Smooth muscle cell (in vitro differentiated cells): ENCODE data around the gene TSG101. TPM values are rescaled to one million over a fixed set of nuclear protein-coding genes. Genes with fewer than 3 reads are reported as not detected.

Experiments used
- DNase-seq: peaks from one replicate; lab custom pipeline; 2025; ENCODE audit not compliant: unreplicated experiment; lab: John Stamatoyannopoulos, UW
- H2AFZ ChIP-seq: fragments of 200-600 bp; sonication (generic); 2 replicates; pipeline ENCODE4 v1.6.0; 2016; ENCODE audit warnings: antibody characterized with exemption, low read depth, mild to moderate bottlenecking
- H3F3A ChIP-seq: fragments of 200-600 bp; sonication (generic); 2 replicates; pipeline ENCODE4 v1.6.0; 2017; ENCODE audit warnings: antibody characterized with exemption, low read depth
- H3K27ac ChIP-seq: fragments of 200-600 bp; sonication (generic); 2 replicates; pipeline ENCODE4 v1.5.1; 2016; ENCODE audit warnings: low read depth, mild to moderate bottlenecking
- H3K27me3 ChIP-seq: fragments of 200-600 bp; sonication (generic); 2 replicates; pipeline ENCODE4 v1.6.1; 2016; ENCODE audit warnings: low read depth, mild to moderate bottlenecking
- H3K36me3 ChIP-seq: fragments of 200-600 bp; sonication (generic); 2 replicates; pipeline ENCODE4 v1.5.1; 2016; ENCODE audit warnings: low read depth
- H3K4me1 ChIP-seq: fragments of 200-600 bp; sonication (generic); 2 replicates; pipeline ENCODE4 v1.5.1; 2016; ENCODE audit warnings: low read depth
- H3K4me2 ChIP-seq: fragments of 200-600 bp; sonication (generic); 2 replicates; pipeline ENCODE4 v1.6.0; 2016; ENCODE audit warnings: mild to moderate bottlenecking
- H3K4me3 ChIP-seq: fragments of 200-600 bp; sonication (generic); 2 replicates; pipeline ENCODE4 v1.5.1; 2016; ENCODE audit warnings: mild to moderate bottlenecking
- H3K79me2 ChIP-seq: fragments of 200-600 bp; sonication (generic); 2 replicates; pipeline ENCODE4 v1.6.0; 2016; ENCODE audit warnings: low read depth, mild to moderate bottlenecking
- H3K9ac ChIP-seq: fragments of 200-600 bp; sonication (generic); 2 replicates; pipeline ENCODE4 v1.6.0; 2016; ENCODE audit warnings: low read depth
- H3K9me3 ChIP-seq: fragments of 200-600 bp; sonication (generic); replicated peaks from 2 replicates; pipeline ENCODE4 v1.5.1; 2016; ENCODE audit warnings: low read depth
- H4K20me1 ChIP-seq: fragments of 200-600 bp; sonication (generic); 2 replicates; pipeline ENCODE4 v1.6.0; 2016; ENCODE audit warnings: low read depth
- CTCF ChIP-seq: fragments of 200-600 bp; sonication (generic); IDR thresholded peaks from 2 replicates; pipeline ENCODE4 v1.5.1; 2017; ENCODE audit warnings: borderline replicate concordance, mild to moderate bottlenecking, antibody characterized with exemption; ENCODE audit not compliant: insufficient read depth, poor library complexity, severe bottlenecking
- WGBS: methylation state at CpG from one replicate; pipeline ENCODE4 v1.1.7; 2016; ENCODE audit warnings: low lambda C conversion rate; 5-methylcytosine and 5-hydroxymethylcytosine counted together
- polyA plus RNA-seq: library from polyadenylated mRNA; unstranded; fragments of >200 nt; fragmentation: Nextera tagmentation; extraction: Ambion mirVana; gene quantifications from 2 replicates; pipeline ENCODE4 v1.2.1, GENCODE V29; 2016
- total RNA-seq: library from RNA; depleted of rRNA; stranded (reverse); fragments of >200 nt; gene quantifications from 2 replicates; pipeline ENCODE4 v1.2.3, GENCODE V29; 2014

Gene TSG101
- total and polyA plus RNA-seq, 2 experiments from 2014 or later, result 114 to 137 TPM

GRCh38 chr11:18566406-18566805 is 39.7 kb upstream of the TSG101 start:
- Histone ChIP-seq H3K4me1 (no peaks in the 10 kb centered on the region), H3K4me2 (no peak overlapping the region), H3K79me2 (no peaks in the 10 kb centered on the region), H3K4me3 (no peak overlapping the region), H3K36me3 (no peaks in the 10 kb centered on the region), H4K20me1 (no peaks in the 10 kb centered on the region), H2AFZ (no peak overlapping the region), H3K9ac (no peak overlapping the region), H3K27ac (no peak overlapping the region), H3K9me3 (no peaks in the 10 kb centered on the region), H3F3A (no peaks in the 10 kb centered on the region), H3K27me3 (no peaks in the 10 kb centered on the region)
- no peak for TF ChIP-seq CTCF
- no peak for DNase-seq

- Histone ChIP-seq H3K4me1 (no peaks in the 10 kb centered on the region), H3K9ac (no peak overlapping the region), H3F3A (no peaks in the 10 kb centered on the region), H3K9me3 (no peaks in the 10 kb centered on the region), H3K27me3 (no peaks in the 10 kb centered on the region), H3K4me3 (no peak overlapping the region), H3K27ac (no peak overlapping the region), H3K36me3 (no peaks in the 10 kb centered on the region), H2AFZ (no peak overlapping the region), H3K79me2 (no peaks in the 10 kb centered on the region), H3K4me2 (no peak overlapping the region), H4K20me1 (no peaks in the 10 kb centered on the region)
- TF ChIP-seq CTCF, result no peak
- no peak for DNase-seq
Observed at GRCh38 chr11:18564149-18564548, 37.4 kb upstream of the TSG101 start.

GRCh38 chr11:18563090-18563730 is 36.5 kb upstream of the TSG101 start:
- Histone ChIP-seq H3K4me2 (no peak overlapping the region), H3K9ac (no peak overlapping the region), H3K36me3 (no peaks in the 10 kb centered on the region), H3K27me3 (no peaks in the 10 kb centered on the region), H3K4me3 (no peak overlapping the region), H3K79me2 (no peaks in the 10 kb centered on the region), H3K9me3 (no peaks in the 10 kb centered on the region), H3K4me1 (no peaks in the 10 kb centered on the region), H3K27ac (no peak overlapping the region), H2AFZ (no peak overlapping the region), H4K20me1 (no peaks in the 10 kb centered on the region), H3F3A (no peaks in the 10 kb centered on the region)
- TF ChIP-seq CTCF, result no peak
- WGBS, result 100% methylated on average over 2 of the region's 2 CpGs
- no peak for DNase-seq

GRCh38 chr11:18548001-18548400 is 21.3 kb upstream of the TSG101 start:
- no peak overlapping the region for H3K4me3 ChIP-seq
- DNase-seq, result no peak
- H3K36me3 ChIP-seq, result peaks cover 7% of the 10 kb centered on the region
- no peak overlapping the region for H3K4me2 ChIP-seq
- no peak overlapping the region for H2AFZ ChIP-seq
- H4K20me1 ChIP-seq, result no peaks in the 10 kb centered on the region
- no peak overlapping the region for H3K27ac ChIP-seq
- no peaks in the 10 kb centered on the region for H3K9me3 ChIP-seq
- no peaks in the 10 kb centered on the region for H3K27me3 ChIP-seq
- no peaks in the 10 kb centered on the region for H3K4me1 ChIP-seq
- H3K9ac ChIP-seq, result no peak overlapping the region
- H3F3A ChIP-seq, result no peaks in the 10 kb centered on the region
- WGBS, result 92% methylated on average over 2 of the region's 2 CpGs
- no peaks in the 10 kb centered on the region for H3K79me2 ChIP-seq
- no peak for TF ChIP-seq CTCF
